IPS-18a (cell line): Measurements from ENCODE around the gene C4orf33.

Source experiments
- H3K27ac ChIP-seq: one replicate; pipeline ENCODE4 v1.5.1; 2013; ENCODE audit warnings: low read length
- H3K27me3 ChIP-seq: one replicate; pipeline ENCODE4 v1.6.1; 2013; ENCODE audit warnings: mild to moderate bottlenecking, low read length; ENCODE audit not compliant: control insufficient read depth, insufficient read depth
- H3K36me3 ChIP-seq: one replicate; pipeline ENCODE4 v1.6.1; 2013; ENCODE audit warnings: low read depth, low read length; ENCODE audit not compliant: control insufficient read depth
- H3K4me1 ChIP-seq: one replicate; pipeline ENCODE4 v1.6.1; 2013; ENCODE audit warnings: low read depth, low read length; ENCODE audit not compliant: control insufficient read depth
- H3K4me3 ChIP-seq: one replicate; pipeline ENCODE4 v1.5.1; 2013; ENCODE audit warnings: low read length
- H3K9ac ChIP-seq: one replicate; pipeline ENCODE4 v1.6.1; 2013; ENCODE audit warnings: mild to moderate bottlenecking, low read length, moderate library complexity
- H3K9me3 ChIP-seq: one replicate; pipeline ENCODE4 v1.6.1; 2013; ENCODE audit warnings: low read depth, low read length; ENCODE audit not compliant: control insufficient read depth

C4orf33 gene

GRCh38 chr4:129162450-129162849 lies 66.5 kb downstream of the C4orf33 start:
- Histone ChIP-seq H3K36me3 (no peaks in the 10 kb centered on the region), H3K27ac (no peak overlapping the region)

GRCh38 chr4:129163427-129163826 lies 67.5 kb downstream of the C4orf33 start:
- Histone ChIP-seq H3K27me3 (no peaks in the 10 kb centered on the region), H3K27ac (no peak overlapping the region), H3K9me3 (no peaks in the 10 kb centered on the region), H3K4me1 (peaks cover 4% of the 10 kb centered on the region), H3K9ac (no peak overlapping the region), H3K36me3 (no peaks in the 10 kb centered on the region), H3K4me3 (no peak overlapping the region)

More at GRCh38 chr4:129162450-129162849, 66.5 kb downstream of the C4orf33 start:
- Histone ChIP-seq H3K27me3 (no peaks in the 10 kb centered on the region), H3K4me1 (peaks cover 4% of the 10 kb centered on the region), H3K9me3 (no peaks in the 10 kb centered on the region), H3K9ac (no peak overlapping the region), H3K4me3 (no peak overlapping the region)

- Histone ChIP-seq H3K4me3 (no peak overlapping the region), H3K27ac (no peak overlapping the region), H3K9ac (no peak overlapping the region), H3K4me1 (peaks cover 4% of the 10 kb centered on the region), H3K36me3 (no peaks in the 10 kb centered on the region), H3K9me3 (no peaks in the 10 kb centered on the region), H3K27me3 (no peaks in the 10 kb centered on the region)
Observed at GRCh38 chr4:129164243-129164642, 68.3 kb downstream of the C4orf33 start.
